Muscle layer of duodenum (tissue), 2 donors: ENCODE results near the gene CLASP1.
"Not testable (repeated sequence)": the region's sequence is repeated elsewhere in the genome, so short reads cannot be mapped to it uniquely, and the experiment has no call there.

Experiments
- H3K27ac ChIP-seq: one replicate; pipeline ENCODE4 v1.7.0; 2013; ENCODE audit warnings: mild to moderate bottlenecking, low read length
- H3K27me3 ChIP-seq: one replicate; pipeline ENCODE4 v1.7.0; 2013; ENCODE audit warnings: low read depth, mild to moderate bottlenecking, control low read depth, low read length
- H3K36me3 ChIP-seq, 2 donors: one replicate each; pipeline ENCODE4 v1.7.0; 2013; ENCODE audit warnings: low read length in 2 of 2, control low read depth in 1 of 2, mild to moderate bottlenecking in 1 of 2; ENCODE audit not compliant: insufficient read depth in 2 of 2, control insufficient read depth in 1 of 2
- H3K4me1 ChIP-seq, 2 donors: one replicate each; pipeline ENCODE4 v1.7.0; 2013; ENCODE audit warnings: low read length in 2 of 2, mild to moderate bottlenecking in 2 of 2, control low read depth in 1 of 2, moderate library complexity in 1 of 2; ENCODE audit not compliant: insufficient read depth in 2 of 2, control insufficient read depth in 1 of 2
- H3K4me3 ChIP-seq, 2 donors: one replicate each; pipeline ENCODE4 v1.7.0; 2013; ENCODE audit warnings: low read length in 2 of 2, low read depth in 1 of 2, mild to moderate bottlenecking in 1 of 2
- H3K9me3 ChIP-seq, 2 donors: one replicate each; pipeline ENCODE4 v1.7.0; 2013; ENCODE audit warnings: low read length in 2 of 2, control low read depth in 1 of 2, mild to moderate bottlenecking in 1 of 2; ENCODE audit not compliant: control insufficient read depth in 1 of 2
- donor health status: healthy.

The CLASP1 gene

GRCh38 chr2:121340926-121341325, 308.3 kb downstream of the CLASP1 start:
- Histone ChIP-seq H3K36me3 (peaks cover 30 to 58% of the 10 kb centered on the region in 2 donors), H3K9me3 (no peaks in the 10 kb centered on the region), H3K4me3 (no peak overlapping the region), H3K27me3 (no peaks in the 10 kb centered on the region), H3K4me1 (no peaks in the 10 kb centered on the region), H3K27ac (no peak overlapping the region)

GRCh38 chr2:121338281-121338680, 311.0 kb downstream of the CLASP1 start:
- peaks cover 23 to 38% of the 10 kb centered on the region in 2 donors for H3K36me3 ChIP-seq
- H3K27ac ChIP-seq: no peak overlapping the region
- no peak overlapping the region for H3K4me3 ChIP-seq
- H3K9me3 ChIP-seq: no peaks in the 10 kb centered on the region
- no peaks in the 10 kb centered on the region for H3K27me3 ChIP-seq
- H3K4me1 ChIP-seq: no peaks in the 10 kb centered on the region

- no peaks in the 10 kb centered on the region for H3K27me3 ChIP-seq
- no peaks in the 10 kb centered on the region for H3K4me1 ChIP-seq
- H3K4me3 ChIP-seq: no peak overlapping the region
- H3K27ac ChIP-seq: no peak overlapping the region
- peaks cover 23 to 32% of the 10 kb centered on the region in 2 donors for H3K36me3 ChIP-seq
- H3K9me3 ChIP-seq: no peaks in the 10 kb centered on the region
Observed at GRCh38 chr2:121336528-121337294, 312.6 kb downstream of the CLASP1 start.

GRCh38 chr2:121335294-121336290, 313.7 kb downstream of the CLASP1 start:
- Histone ChIP-seq H3K9me3 (no peaks in the 10 kb centered on the region), H3K36me3 (peaks cover 17 to 26% of the 10 kb centered on the region in 2 donors), H3K4me1 (no peaks in the 10 kb centered on the region), H3K27ac (no peak overlapping the region), H3K4me3 (no peak overlapping the region), H3K27me3 (no peaks in the 10 kb centered on the region)

- Histone ChIP-seq H3K36me3 (peaks cover 8 to 17% of the 10 kb centered on the region in 2 donors), H3K9me3 (no peaks in the 10 kb centered on the region), H3K27ac (no peak overlapping the region), H3K4me3 (no peak overlapping the region), H3K4me1 (no peaks in the 10 kb centered on the region), H3K27me3 (no peaks in the 10 kb centered on the region)
Observed at GRCh38 chr2:121334581-121335293, 314.5 kb downstream of the CLASP1 start.

- no peak overlapping the region for H3K27ac ChIP-seq
- no peaks in the 10 kb centered on the region for H3K9me3 ChIP-seq
- no peaks in the 10 kb centered on the region for H3K27me3 ChIP-seq
- no peak overlapping the region for H3K4me3 ChIP-seq
- no peaks in the 10 kb centered on the region for H3K4me1 ChIP-seq
- peaks cover 4 to 11% of the 10 kb centered on the region in 2 donors for H3K36me3 ChIP-seq
Observed at GRCh38 chr2:121333834-121334558, 315.3 kb downstream of the CLASP1 start.

GRCh38 chr2:121333231-121333630, 316.0 kb downstream of the CLASP1 start:
- Histone ChIP-seq H3K4me1 (no peaks in the 10 kb centered on the region), H3K9me3 (no peaks in the 10 kb centered on the region), H3K27me3 (no peaks in the 10 kb centered on the region), H3K27ac (no peak overlapping the region), H3K36me3 (peaks cover 4% of the 10 kb centered on the region in 2 donors), H3K4me3 (no peak overlapping the region)

GRCh38 chr2:121331324-121331723, 317.9 kb downstream of the CLASP1 start:
- not testable (repeated sequence) for H3K4me1 ChIP-seq, H3K36me3 ChIP-seq, H3K4me3 ChIP-seq, H3K27me3 ChIP-seq, H3K27ac ChIP-seq, H3K9me3 ChIP-seq

- no peak overlapping the region for H3K4me3 ChIP-seq
- no peaks in the 10 kb centered on the region for H3K4me1 ChIP-seq
- no peaks in the 10 kb centered on the region for H3K36me3 ChIP-seq
- no peaks in the 10 kb centered on the region for H3K9me3 ChIP-seq
- H3K27me3 ChIP-seq: no peaks in the 10 kb centered on the region
- H3K27ac ChIP-seq: no peak overlapping the region
Observed at GRCh38 chr2:121330921-121331320, 318.3 kb downstream of the CLASP1 start.

GRCh38 chr2:121329786-121330185, 319.5 kb downstream of the CLASP1 start:
- Histone ChIP-seq H3K9me3 (no peaks in the 10 kb centered on the region), H3K4me3 (no peak overlapping the region), H3K36me3 (no peaks in the 10 kb centered on the region), H3K27me3 (no peaks in the 10 kb centered on the region), H3K4me1 (no peaks in the 10 kb centered on the region), H3K27ac (no peak overlapping the region)
